ACC112 (cell line): ENCODE results near the gene KIAA0930.

Experiments
- H2AFZ ChIP-seq: fragments of 200-600 bp; sonication (generic); one replicate; pipeline ENCODE4 v1.6.0; 2017; ENCODE audit warnings: antibody characterized with exemption, low read length; ENCODE audit not compliant: unreplicated experiment
- H3K27ac ChIP-seq: fragments of 200-600 bp; sonication (generic); 2 replicates; pipeline ENCODE4 v1.5.1; 2014; ENCODE audit warnings: low read depth, mild to moderate bottlenecking, antibody characterized with exemption, low read length, moderate library complexity
- H3K27me3 ChIP-seq: fragments of 200-600 bp; sonication (generic); 2 replicates; pipeline ENCODE4 v1.6.1; 2014; ENCODE audit warnings: mild to moderate bottlenecking, antibody characterized with exemption, low read length, moderate library complexity, mixed read lengths; ENCODE audit not compliant: insufficient read depth
- H3K36me3 ChIP-seq: fragments of 200-600 bp; sonication (generic); 2 replicates; pipeline ENCODE4 v1.6.1; 2016; ENCODE audit warnings: mild to moderate bottlenecking, antibody characterized with exemption, low read length, moderate library complexity, mixed read lengths; ENCODE audit not compliant: insufficient read depth
- H3K4me1 ChIP-seq: fragments of 200-600 bp; sonication (generic); one replicate; pipeline ENCODE4 v1.6.1; 2016; ENCODE audit warnings: low read length, mixed read lengths; ENCODE audit not compliant: insufficient read depth, unreplicated experiment, control insufficient read depth
- H3K4me3 ChIP-seq: fragments of 200-600 bp; sonication (generic); 2 replicates; pipeline ENCODE4 v1.5.1; 2014; ENCODE audit warnings: mild to moderate bottlenecking, low read depth, low read length
- H3K79me2 ChIP-seq: fragments of 200-600 bp; sonication (generic); one replicate; pipeline ENCODE4 v1.6.0; 2016; ENCODE audit warnings: low read length; ENCODE audit not compliant: control insufficient read depth, unreplicated experiment, insufficient read depth

Gene KIAA0930

GRCh38 chr22:45246060-45246985 is 5.6 kb upstream of the KIAA0930 start:
- H2AFZ ChIP-seq: no peak overlapping the region
- H3K4me3 ChIP-seq: no peak overlapping the region
- H3K27me3 ChIP-seq: no peaks in the 10 kb centered on the region
- no peaks in the 10 kb centered on the region for H3K36me3 ChIP-seq
- peak overlapping the region; percentile 61 for H3K27ac ChIP-seq
- H3K79me2 ChIP-seq: no peaks in the 10 kb centered on the region
- peaks cover 10% of the 10 kb centered on the region for H3K4me1 ChIP-seq

- no peaks in the 10 kb centered on the region for H3K36me3 ChIP-seq
- no peak overlapping the region for H3K4me3 ChIP-seq
- H3K79me2 ChIP-seq: no peaks in the 10 kb centered on the region
- peaks cover 11% of the 10 kb centered on the region for H3K4me1 ChIP-seq
- no peak overlapping the region for H3K27ac ChIP-seq
- no peaks in the 10 kb centered on the region for H3K27me3 ChIP-seq
- H2AFZ ChIP-seq: no peak overlapping the region
Observed at GRCh38 chr22:45244916-45245315, 4.2 kb upstream of the KIAA0930 start.

GRCh38 chr22:45242778-45243191 is 2.1 kb upstream of the KIAA0930 start:
- no peak overlapping the region for H3K27ac ChIP-seq
- H2AFZ ChIP-seq: no peak overlapping the region
- no peak overlapping the region for H3K4me3 ChIP-seq
- no peaks in the 10 kb centered on the region for H3K79me2 ChIP-seq
- H3K36me3 ChIP-seq: no peaks in the 10 kb centered on the region
- peaks cover 16% of the 10 kb centered on the region for H3K4me1 ChIP-seq
- no peaks in the 10 kb centered on the region for H3K27me3 ChIP-seq

- Histone ChIP-seq H2AFZ (peak overlapping the region; percentile 50), H3K27me3 (no peaks in the 10 kb centered on the region), H3K79me2 (no peaks in the 10 kb centered on the region), H3K4me1 (peaks cover 6% of the 10 kb centered on the region), H3K4me3 (peak overlapping the region; percentile 85), H3K36me3 (no peaks in the 10 kb centered on the region), H3K27ac (no peak overlapping the region)
Observed at GRCh38 chr22:45240104-45240809, 437 bp downstream of the KIAA0930 start.

GRCh38 chr22:45239681-45240051 is 1.0 kb downstream of the KIAA0930 start:
- Histone ChIP-seq H3K79me2 (no peaks in the 10 kb centered on the region), H3K27me3 (no peaks in the 10 kb centered on the region), H2AFZ (no peak overlapping the region), H3K27ac (no peak overlapping the region), H3K36me3 (no peaks in the 10 kb centered on the region), H3K4me1 (peaks cover 6% of the 10 kb centered on the region), H3K4me3 (peak overlapping the region; percentile 85)

- Histone ChIP-seq H3K79me2 (no peaks in the 10 kb centered on the region), H3K27me3 (no peaks in the 10 kb centered on the region), H3K4me3 (peak overlapping the region; percentile 85), H3K4me1 (peaks cover 6% of the 10 kb centered on the region), H3K27ac (no peak overlapping the region), H3K36me3 (no peaks in the 10 kb centered on the region), H2AFZ (no peak overlapping the region)
Observed at GRCh38 chr22:45238957-45239680, 1.6 kb downstream of the KIAA0930 start.

GRCh38 chr22:45238076-45238956 is 2.4 kb downstream of the KIAA0930 start:
- no peaks in the 10 kb centered on the region for H3K36me3 ChIP-seq
- no peaks in the 10 kb centered on the region for H3K27me3 ChIP-seq
- H3K27ac ChIP-seq: no peak overlapping the region
- no peaks in the 10 kb centered on the region for H3K79me2 ChIP-seq
- peaks cover 6% of the 10 kb centered on the region for H3K4me1 ChIP-seq
- no peak overlapping the region for H3K4me3 ChIP-seq
- H2AFZ ChIP-seq: no peak overlapping the region

- no peaks in the 10 kb centered on the region for H3K27me3 ChIP-seq
- peaks cover 6% of the 10 kb centered on the region for H3K4me1 ChIP-seq
- H3K79me2 ChIP-seq: no peaks in the 10 kb centered on the region
- H2AFZ ChIP-seq: no peak overlapping the region
- no peaks in the 10 kb centered on the region for H3K36me3 ChIP-seq
- no peak overlapping the region for H3K4me3 ChIP-seq
- H3K27ac ChIP-seq: no peak overlapping the region
Observed at GRCh38 chr22:45237065-45237990, 3.4 kb downstream of the KIAA0930 start.

GRCh38 chr22:45235851-45236342 is 4.8 kb downstream of the KIAA0930 start:
- Histone ChIP-seq H2AFZ (no peak overlapping the region), H3K36me3 (no peaks in the 10 kb centered on the region)

More at GRCh38 chr22:45235851-45236342, 4.8 kb downstream of the KIAA0930 start:
- Histone ChIP-seq H3K27me3 (no peaks in the 10 kb centered on the region), H3K79me2 (no peaks in the 10 kb centered on the region), H3K4me1 (peaks cover 6% of the 10 kb centered on the region), H3K27ac (no peak overlapping the region), H3K4me3 (no peak overlapping the region)
